ENCODE measurements around the gene UNC5B. TPM values are rescaled to one million over a fixed set of nuclear protein-coding genes. Genes with fewer than 3 reads are reported as not detected.

UNC5B gene
- total RNA-seq, 1 donor from 2014 or later: 3.7 TPM

GRCh38 chr10:71299071-71299785, 86.9 kb downstream of the UNC5B start:
- H3K27ac Mint-ChIP-seq: peak overlapping the region; percentile 3

GRCh38 chr10:71300555-71301370, 88.4 kb downstream of the UNC5B start:
- TF ChIP-seq, protein P1, sequence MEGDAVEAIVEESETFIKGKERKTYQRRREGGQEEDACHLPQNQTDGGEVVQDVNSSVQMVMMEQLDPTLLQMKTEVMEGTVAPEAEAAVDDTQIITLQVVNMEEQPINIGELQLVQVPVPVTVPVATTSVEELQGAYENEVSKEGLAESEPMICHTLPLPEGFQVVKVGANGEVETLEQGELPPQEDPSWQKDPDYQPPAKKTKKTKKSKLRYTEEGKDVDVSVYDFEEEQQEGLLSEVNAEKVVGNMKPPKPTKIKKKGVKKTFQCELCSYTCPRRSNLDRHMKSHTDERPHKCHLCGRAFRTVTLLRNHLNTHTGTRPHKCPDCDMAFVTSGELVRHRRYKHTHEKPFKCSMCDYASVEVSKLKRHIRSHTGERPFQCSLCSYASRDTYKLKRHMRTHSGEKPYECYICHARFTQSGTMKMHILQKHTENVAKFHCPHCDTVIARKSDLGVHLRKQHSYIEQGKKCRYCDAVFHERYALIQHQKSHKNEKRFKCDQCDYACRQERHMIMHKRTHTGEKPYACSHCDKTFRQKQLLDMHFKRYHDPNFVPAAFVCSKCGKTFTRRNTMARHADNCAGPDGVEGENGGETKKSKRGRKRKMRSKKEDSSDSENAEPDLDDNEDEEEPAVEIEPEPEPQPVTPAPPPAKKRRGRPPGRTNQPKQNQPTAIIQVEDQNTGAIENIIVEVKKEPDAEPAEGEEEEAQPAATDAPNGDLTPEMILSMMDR (IDR thresholded peaks at IDR 0.05; ENCODE audit: unreplicated experiment): no peak
- no peak overlapping the region for H3K4me3 Mint-ChIP-seq (ENCODE audit: low read depth)
- no peaks in the 10 kb centered on the region for H3K36me3 Mint-ChIP-seq (ENCODE audit: insufficient read depth)
- peaks cover 2% of the 10 kb centered on the region for H3K4me1 Mint-ChIP-seq (ENCODE audit: low read depth)
- DNase-seq (ENCODE audit: low spot score, unreplicated experiment): no peak
- H3K9me3 Mint-ChIP-seq (ENCODE audit: low read depth): no peaks in the 10 kb centered on the region
- H3K27me3 Mint-ChIP-seq: no peaks in the 10 kb centered on the region
- H3K27ac Mint-ChIP-seq: no peak overlapping the region

More at GRCh38 chr10:71299071-71299785, 86.9 kb downstream of the UNC5B start:
- Mint-ChIP-seq H3K4me1 (ENCODE audit: low read depth) (peaks cover 2% of the 10 kb centered on the region), H3K27me3 (no peaks in the 10 kb centered on the region), H3K4me3 (ENCODE audit: low read depth) (no peak overlapping the region), H3K36me3 (ENCODE audit: insufficient read depth) (no peaks in the 10 kb centered on the region), H3K9me3 (ENCODE audit: low read depth) (no peaks in the 10 kb centered on the region)
- no peak for DNase-seq (ENCODE audit: low spot score, unreplicated experiment)
- TF ChIP-seq, protein P1 (IDR thresholded peaks at IDR 0.05; ENCODE audit: unreplicated experiment): no peak

- no peaks in the 10 kb centered on the region for H3K9me3 Mint-ChIP-seq (ENCODE audit: low read depth)
- peaks cover 2% of the 10 kb centered on the region for H3K4me1 Mint-ChIP-seq (ENCODE audit: low read depth)
- no peak overlapping the region for H3K4me3 Mint-ChIP-seq (ENCODE audit: low read depth)
- H3K36me3 Mint-ChIP-seq (ENCODE audit: insufficient read depth): no peaks in the 10 kb centered on the region
- H3K27me3 Mint-ChIP-seq: no peaks in the 10 kb centered on the region
- TF ChIP-seq, protein P1 (IDR thresholded peaks at IDR 0.05; ENCODE audit: unreplicated experiment): no peak
- no peak for DNase-seq (ENCODE audit: low spot score, unreplicated experiment)
- no peak overlapping the region for H3K27ac Mint-ChIP-seq
Measured at GRCh38 chr10:71301371-71301916, 89.1 kb downstream of the UNC5B start.

DNA sequence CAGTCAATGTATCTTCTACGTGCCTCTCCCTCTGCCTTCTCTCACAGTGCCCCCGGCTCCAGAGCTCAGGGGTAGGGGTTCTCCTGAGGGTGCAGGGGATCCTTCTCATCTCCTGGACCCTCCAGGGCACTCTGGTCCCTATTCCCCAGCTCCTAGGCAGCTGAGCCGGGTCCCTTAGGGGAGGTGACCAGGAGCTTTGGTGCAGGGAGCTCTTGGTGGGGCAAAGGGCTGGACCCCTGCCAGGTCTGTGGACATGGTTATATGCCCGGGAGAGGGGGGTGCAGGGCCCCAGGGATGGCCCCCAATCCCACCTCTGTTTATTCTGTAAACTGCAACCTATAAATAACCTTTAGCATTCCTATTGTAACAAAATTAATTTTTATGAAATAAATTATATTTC, 90.1 kb downstream of the UNC5B start:
- H3K4me1 Mint-ChIP-seq (ENCODE audit: low read depth): peaks cover 10% of the 10 kb centered on the region
- H3K27me3 Mint-ChIP-seq: no peaks in the 10 kb centered on the region
- H3K36me3 Mint-ChIP-seq (ENCODE audit: insufficient read depth): no peaks in the 10 kb centered on the region
- no peaks in the 10 kb centered on the region for H3K9me3 Mint-ChIP-seq (ENCODE audit: low read depth)
- H3K27ac Mint-ChIP-seq: peak overlapping the region; percentile 81
- H3K4me3 Mint-ChIP-seq (ENCODE audit: low read depth): no peak overlapping the region
- DNase-seq (ENCODE audit: low spot score, unreplicated experiment): no peak
- TF ChIP-seq, protein P1 (IDR thresholded peaks at IDR 0.05; ENCODE audit: unreplicated experiment): no peak

DNA sequence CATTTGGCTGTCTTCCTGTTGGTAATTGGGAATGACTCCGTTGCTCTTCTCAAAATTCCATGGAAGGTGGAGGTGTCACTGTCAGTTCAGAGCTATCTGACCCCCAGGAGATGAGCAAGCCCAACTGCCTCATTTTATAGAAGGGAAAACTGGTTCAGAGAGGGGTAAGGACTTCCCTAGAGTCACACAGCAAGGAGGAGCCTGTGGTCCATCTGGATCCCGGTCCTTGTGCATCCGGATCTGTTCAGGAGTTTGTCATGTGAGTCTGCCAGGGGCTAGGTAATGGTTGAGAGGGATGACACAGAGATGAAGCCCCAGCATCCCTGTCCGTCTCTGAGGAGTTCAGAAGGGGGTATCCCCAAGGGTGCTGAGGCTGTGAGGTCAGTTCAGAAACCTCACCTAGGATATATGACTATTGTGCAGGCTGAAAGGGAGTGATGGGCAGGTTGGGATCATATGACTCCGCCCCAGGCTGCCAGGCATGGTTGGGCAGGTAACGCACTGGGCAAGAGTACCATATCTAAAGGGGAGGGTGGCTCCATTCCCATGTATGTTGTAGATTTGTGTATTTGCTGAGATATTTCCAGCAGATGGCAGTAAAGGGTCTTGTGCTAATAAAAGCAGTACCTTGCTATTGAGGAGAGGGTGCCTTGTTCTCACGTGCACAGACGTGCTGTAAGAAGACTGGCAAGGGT, 90.7 kb downstream of the UNC5B start:
- Mint-ChIP-seq H3K9me3 (ENCODE audit: low read depth) (no peaks in the 10 kb centered on the region), H3K4me3 (ENCODE audit: low read depth) (no peak overlapping the region), H3K27ac (no peak overlapping the region), H3K27me3 (no peaks in the 10 kb centered on the region), H3K36me3 (ENCODE audit: insufficient read depth) (no peaks in the 10 kb centered on the region), H3K4me1 (ENCODE audit: low read depth) (peaks cover 10% of the 10 kb centered on the region)
- DNase-seq (ENCODE audit: low spot score, unreplicated experiment): no peak
- TF ChIP-seq, protein P1 (IDR thresholded peaks at IDR 0.05; ENCODE audit: unreplicated experiment): peak; percentile 60
